ENCODE measurements around the gene LTBP3. TPM values are rescaled to one million over a fixed set of nuclear protein-coding genes. Genes with fewer than 3 reads are reported as not detected.

Gene LTBP3
- total RNA-seq, 4 donors from 2014 or later, result 131 to 240 (median 217) TPM

- Histone ChIP-seq H3K27me3 (no peaks in the 10 kb centered on the region), H3K4me3 (no peak overlapping the region), H3K9me3 (no peaks in the 10 kb centered on the region), H3K36me3 (no peaks in the 10 kb centered on the region), H3K27ac (no peak overlapping the region), H3K4me1 (peaks cover 10 to 12% of the 10 kb centered on the region in 2 donors)
- intact Hi-C loops (cut with DNase I; ENCODE audit: low total_unique reads), result loop anchor here (10.0 kb wide), 1 partner anchor 46 kb away; no protein-coding TSS in a partner anchor
- no peak for TF ChIP-seq POLR2A (IDR thresholded peaks at IDR 0.05)
- TF ChIP-seq CTCF (IDR thresholded peaks at IDR 0.05), result no peak
- DNase-seq, result no peak
These were observed 19.8 kb downstream of the LTBP3 start for GRCh38 chr11:65538232-65538914.

- Histone ChIP-seq H3K9me3 (no peaks in the 10 kb centered on the region), H3K4me3 (no peak overlapping the region), H3K36me3 (no peaks in the 10 kb centered on the region), H3K27ac (no peak overlapping the region), H3K27me3 (no peaks in the 10 kb centered on the region), H3K4me1 (peaks cover 10 to 12% of the 10 kb centered on the region in 2 donors)
- no peak for DNase-seq
- intact Hi-C loops (cut with DNase I; ENCODE audit: low total_unique reads), result loop anchor here (10.0 kb wide), 1 partner anchor 47 kb away; no protein-coding TSS in a partner anchor
- TF ChIP-seq CTCF (IDR thresholded peaks at IDR 0.05), result no peak
- no peak for TF ChIP-seq POLR2A (IDR thresholded peaks at IDR 0.05)
These were observed 20.4 kb downstream of the LTBP3 start for GRCh38 chr11:65537620-65538231.

- intact Hi-C loops (cut with DNase I; ENCODE audit: low total_unique reads), result loop anchor here (10.0 kb wide), 1 partner anchor 48 kb away; no protein-coding TSS in a partner anchor
- no peak overlapping the region for H3K4me3 ChIP-seq
- no peaks in the 10 kb centered on the region for H3K36me3 ChIP-seq
- H3K27me3 ChIP-seq, result no peaks in the 10 kb centered on the region
- H3K4me1 ChIP-seq, result peaks cover 10 to 12% of the 10 kb centered on the region in 2 donors
- no peak for DNase-seq
- no peaks in the 10 kb centered on the region for H3K9me3 ChIP-seq
- H3K27ac ChIP-seq, result no peak overlapping the region
- TF ChIP-seq CTCF (IDR thresholded peaks at IDR 0.05) (no peak), POLR2A (IDR thresholded peaks at IDR 0.05) (no peak)
These were observed 20.9 kb downstream of the LTBP3 start for GRCh38 chr11:65537296-65537597.

GRCh38 chr11:65536412-65537295 lies 21.5 kb downstream of the LTBP3 start:
- no peak for DNase-seq
- no peaks in the 10 kb centered on the region for H3K27me3 ChIP-seq
- H3K36me3 ChIP-seq, result no peaks in the 10 kb centered on the region
- no peak for TF ChIP-seq POLR2A (IDR thresholded peaks at IDR 0.05)
- no peak for TF ChIP-seq CTCF (IDR thresholded peaks at IDR 0.05)
- no peaks in the 10 kb centered on the region for H3K9me3 ChIP-seq
- intact Hi-C loops (cut with DNase I; ENCODE audit: low total_unique reads), result loop anchor here (10.0 kb wide), 1 partner anchor 48 kb away; no protein-coding TSS in a partner anchor
- no peak overlapping the region for H3K27ac ChIP-seq
- H3K4me3 ChIP-seq, result no peak overlapping the region
- H3K4me1 ChIP-seq, result peaks cover 7 to 12% of the 10 kb centered on the region in 2 donors
